Natural killer cell (primary cell): ENCODE data around the gene INSRR. TPM values are rescaled to one million over a fixed set of nuclear protein-coding genes. Genes with fewer than 3 reads are reported as not detected.
A peak's percentile ranks its signal among the peaks of the same experiment; 100 is the strongest.

ENCODE experiments used
- ATAC-seq, 3 donors: fragments of 150-1000 bp in 2 of 3; fragments of 200-7000 bp in 1 of 3; cut with Tn5 transposase; 1 replicate in 1 of 3; 2 replicates in 2 of 3; pipeline ENCODE4 v1.10.0; 2021; ENCODE audit warnings: mild to moderate bottlenecking in 2 of 3, moderate library complexity in 2 of 3
- DNase-seq, 2 donors: peaks; one replicate each; pipeline versions ENCODE4 v3.0.0 to v3.0.0-alpha.2; 2013 to 2021; ENCODE audit warnings: mixed read lengths in 1 of 2
- H3K27ac ChIP-seq: one replicate; pipeline ENCODE4 v1.5.1; 2013; ENCODE audit warnings: mild to moderate bottlenecking, low read length
- H3K27me3 ChIP-seq: one replicate; pipeline ENCODE4 v1.6.1; 2013; ENCODE audit warnings: low read length; ENCODE audit not compliant: control insufficient read depth, insufficient read depth
- H3K36me3 ChIP-seq: one replicate; pipeline ENCODE4 v1.6.1; 2013; ENCODE audit warnings: low read length; ENCODE audit not compliant: control insufficient read depth, insufficient read depth
- H3K4me1 ChIP-seq: one replicate; pipeline ENCODE4 v1.6.1; 2013; ENCODE audit warnings: low read length; ENCODE audit not compliant: control insufficient read depth, insufficient read depth
- H3K4me3 ChIP-seq: one replicate; pipeline ENCODE4 v1.5.1; 2013; ENCODE audit warnings: low read length
- H3K9me3 ChIP-seq: one replicate; pipeline ENCODE4 v1.6.1; 2013; ENCODE audit warnings: low read length; ENCODE audit not compliant: control insufficient read depth, insufficient read depth
- H3K27ac Mint-ChIP-seq, 2 donors: one replicate each; pipeline ENCODE4 v1.8.0; 2022; ENCODE audit warnings: mild to moderate bottlenecking in 2 of 2, mixed read lengths in 2 of 2, moderate library complexity in 1 of 2
- H3K27me3 Mint-ChIP-seq, 2 donors: one replicate each; pipeline ENCODE4 v1.8.0; 2022; ENCODE audit warnings: low read depth in 2 of 2, mixed read lengths in 2 of 2
- H3K36me3 Mint-ChIP-seq: one replicate; pipeline ENCODE4 v1.8.0; 2022; ENCODE audit warnings: mixed read lengths
- H3K4me1 Mint-ChIP-seq, 2 donors: one replicate each; pipeline ENCODE4 v1.8.0; 2022; ENCODE audit warnings: mixed read lengths in 2 of 2
- H3K4me3 Mint-ChIP-seq: one replicate; pipeline ENCODE4 v1.8.0; 2022; ENCODE audit warnings: mild to moderate bottlenecking, moderate library complexity, mixed read lengths
- H3K9me3 Mint-ChIP-seq, 2 donors: one replicate each; pipeline ENCODE4 v1.8.0; 2022; ENCODE audit warnings: mixed read lengths in 2 of 2
- WGBS: methylation state at CpG from one replicate; pipeline ENCODE4 v1.1.7; 2013; ENCODE audit warnings: missing lambda C conversion rate; ENCODE audit not compliant: insufficient coverage; 5-methylcytosine and 5-hydroxymethylcytosine counted together
- intact Hi-C: fragments of 100-400 bp; cut with micrococcal nuclease; formaldehyde crosslinking; loops from one replicate; pipeline ENCODE4 v1.14.2; 2022
- total RNA-seq, 4 donors: library from RNA; stranded (reverse); fragments of 120-200 nt in 1 of 4; gene quantifications; one replicate each; pipeline versions ENCODE4 v1.2.3 to v1.2.4, GENCODE V29; 2013 to 2022
- TF ChIP-seq, protein P1 (sequence below): fragments of 200-600 bp; IDR thresholded peaks from one replicate; pipeline ENCODE4 v1.8.0; 2022; ENCODE audit warnings: antibody characterized with exemption

The INSRR gene
- total RNA-seq, 3 donors from 2014 or later (not counting 1 experiment from before 2014, with no cell fraction given), result 0.10 to 0.18 (median 0.14) TPM

DNA sequence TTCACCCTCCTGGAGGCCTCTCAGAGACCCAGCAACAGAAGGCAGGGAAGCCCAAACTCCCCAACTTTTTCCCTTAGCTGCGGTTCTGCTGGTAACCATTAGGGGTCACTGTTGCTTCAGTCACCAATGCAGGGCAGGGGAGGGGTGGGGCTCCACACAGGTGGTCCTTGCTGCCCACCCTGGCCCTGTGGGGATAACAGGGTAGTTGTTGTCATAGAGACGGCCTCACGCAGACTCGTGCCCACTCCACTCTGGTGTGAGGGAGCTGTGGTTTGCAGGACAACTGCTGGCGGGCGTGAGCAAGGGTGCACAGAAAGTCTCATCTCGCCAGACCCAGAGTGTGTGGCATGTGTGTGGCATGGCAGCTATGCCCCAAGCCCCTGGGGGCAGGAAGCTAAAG is 19.9 kb downstream of the INSRR start:
- peaks cover 10% of the 10 kb centered on the region for H3K4me1 ChIP-seq
- Mint-ChIP-seq H3K9me3 (no peaks in the 10 kb centered on the region), H3K4me3 (no peak overlapping the region), H3K4me1 (peaks cover 9 to 32% of the 10 kb centered on the region in 2 donors), H3K27me3 (peaks cover 12 to 25% of the 10 kb centered on the region in 2 donors), H3K27ac (peak overlapping the region in 1 of 2 donors; percentile 81), H3K36me3 (no peaks in the 10 kb centered on the region)
- ATAC-seq (peak; percentile 65 to 79 (median 75)), DNase-seq (peak; percentile 52 to 76)
- 15% methylated on average over 7 of the region's 7 CpGs for WGBS
- no peaks in the 10 kb centered on the region for H3K36me3 ChIP-seq
- TF ChIP-seq, protein P1, sequence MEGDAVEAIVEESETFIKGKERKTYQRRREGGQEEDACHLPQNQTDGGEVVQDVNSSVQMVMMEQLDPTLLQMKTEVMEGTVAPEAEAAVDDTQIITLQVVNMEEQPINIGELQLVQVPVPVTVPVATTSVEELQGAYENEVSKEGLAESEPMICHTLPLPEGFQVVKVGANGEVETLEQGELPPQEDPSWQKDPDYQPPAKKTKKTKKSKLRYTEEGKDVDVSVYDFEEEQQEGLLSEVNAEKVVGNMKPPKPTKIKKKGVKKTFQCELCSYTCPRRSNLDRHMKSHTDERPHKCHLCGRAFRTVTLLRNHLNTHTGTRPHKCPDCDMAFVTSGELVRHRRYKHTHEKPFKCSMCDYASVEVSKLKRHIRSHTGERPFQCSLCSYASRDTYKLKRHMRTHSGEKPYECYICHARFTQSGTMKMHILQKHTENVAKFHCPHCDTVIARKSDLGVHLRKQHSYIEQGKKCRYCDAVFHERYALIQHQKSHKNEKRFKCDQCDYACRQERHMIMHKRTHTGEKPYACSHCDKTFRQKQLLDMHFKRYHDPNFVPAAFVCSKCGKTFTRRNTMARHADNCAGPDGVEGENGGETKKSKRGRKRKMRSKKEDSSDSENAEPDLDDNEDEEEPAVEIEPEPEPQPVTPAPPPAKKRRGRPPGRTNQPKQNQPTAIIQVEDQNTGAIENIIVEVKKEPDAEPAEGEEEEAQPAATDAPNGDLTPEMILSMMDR, result peak; percentile 91
- peaks cover 10% of the 10 kb centered on the region for H3K27me3 ChIP-seq
- no peaks in the 10 kb centered on the region for H3K9me3 ChIP-seq
- H3K27ac ChIP-seq, result no peak overlapping the region
- no peak overlapping the region for H3K4me3 ChIP-seq
- intact Hi-C loops, result loop anchor here (2.0 to 5.0 kb wide), 4 partner anchors 22 to 52 kb away; partner anchors contain the start of genes NTRK1 and SH2D2A

DNA sequence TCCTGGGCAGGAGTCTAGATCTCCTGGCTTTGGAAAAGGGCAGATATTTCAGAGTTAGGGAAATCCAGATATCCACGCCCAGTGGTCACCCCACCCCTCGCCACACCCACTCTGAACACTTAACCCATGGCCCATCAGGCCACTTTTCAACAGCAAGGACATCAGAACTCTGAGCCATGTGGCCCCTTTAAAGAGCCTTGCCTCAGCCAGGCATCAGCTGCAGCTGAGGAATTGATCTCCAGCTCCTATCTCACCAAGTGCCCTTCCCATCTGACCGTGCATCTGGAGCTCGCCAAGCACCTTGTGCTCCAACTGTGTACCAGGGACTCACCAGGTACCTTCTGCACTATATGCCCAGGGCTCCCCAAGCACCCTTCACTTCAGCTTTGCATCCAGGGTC is 22.0 kb downstream of the INSRR start:
- TF ChIP-seq, protein P1, result no peak
- intact Hi-C loops, result loop anchor here (5.0 kb wide), 1 partner anchor 35 kb away; no protein-coding TSS in a partner anchor
- no peaks in the 10 kb centered on the region for H3K36me3 Mint-ChIP-seq
- Histone ChIP-seq H3K36me3 (no peaks in the 10 kb centered on the region), H3K27me3 (peaks cover 2% of the 10 kb centered on the region), H3K27ac (no peak overlapping the region), H3K4me1 (peaks cover 10% of the 10 kb centered on the region), H3K4me3 (no peak overlapping the region), H3K9me3 (no peaks in the 10 kb centered on the region)
- 93% methylated on average over 4 of the region's 4 CpGs for WGBS
- peaks cover 0 to 13% of the 10 kb centered on the region in 2 donors for H3K27me3 Mint-ChIP-seq
- H3K9me3 Mint-ChIP-seq, result no peaks in the 10 kb centered on the region
- peaks cover 9 to 35% of the 10 kb centered on the region in 2 donors for H3K4me1 Mint-ChIP-seq
- peak overlapping the region in 1 of 2 donors; percentile 36 for H3K27ac Mint-ChIP-seq
- ATAC-seq (no peak), DNase-seq (no peak)
- H3K4me3 Mint-ChIP-seq, result no peak overlapping the region

DNA sequence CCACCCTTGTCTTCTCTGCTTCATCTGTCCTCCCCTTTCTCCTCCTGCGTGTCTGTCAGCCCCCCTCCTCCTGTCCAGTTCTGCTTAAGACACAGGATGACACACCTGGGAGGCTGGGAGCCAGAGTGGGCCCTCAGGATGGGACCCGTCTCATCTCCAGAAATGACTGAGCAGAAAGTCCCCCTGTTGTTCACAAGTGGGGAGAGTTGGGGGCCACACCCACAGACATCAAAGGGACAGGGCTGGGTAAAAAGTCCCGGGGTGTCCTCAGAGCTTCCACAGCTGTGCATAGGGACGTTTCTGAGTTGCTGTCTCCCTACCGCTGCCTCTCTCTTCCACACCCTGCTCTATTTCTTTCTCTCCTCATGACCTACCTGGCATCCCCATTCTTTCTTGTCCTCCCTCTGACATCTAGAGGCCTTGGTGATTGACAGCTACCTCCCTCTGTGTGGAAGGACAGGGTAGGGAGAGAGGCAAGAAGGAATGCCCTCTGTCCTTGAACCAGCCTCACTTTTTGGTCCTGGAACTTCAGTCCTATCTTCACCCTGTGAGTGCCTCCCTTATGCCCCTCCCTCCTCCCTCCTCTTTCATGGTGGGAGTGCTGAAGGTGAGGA is 22.8 kb downstream of the INSRR start:
- WGBS, result 56% methylated on average over 5 of the region's 5 CpGs
- intact Hi-C loops, result loop anchor here (5.0 kb wide), 1 partner anchor 36 kb away; no protein-coding TSS in a partner anchor
- Histone ChIP-seq H3K9me3 (no peaks in the 10 kb centered on the region), H3K36me3 (no peaks in the 10 kb centered on the region), H3K4me1 (peaks cover 10% of the 10 kb centered on the region), H3K4me3 (no peak overlapping the region), H3K27me3 (no peaks in the 10 kb centered on the region), H3K27ac (no peak overlapping the region)
- peaks cover 9 to 39% of the 10 kb centered on the region in 2 donors for H3K4me1 Mint-ChIP-seq
- no peaks in the 10 kb centered on the region for H3K36me3 Mint-ChIP-seq
- no peaks in the 10 kb centered on the region for H3K9me3 Mint-ChIP-seq
- ATAC-seq, result peak; percentile 36 to 63 (median 59)
- TF ChIP-seq, protein P1, result no peak
- no peak overlapping the region for H3K4me3 Mint-ChIP-seq
- H3K27me3 Mint-ChIP-seq, result peaks cover 0 to 13% of the 10 kb centered on the region in 2 donors
- peak overlapping the region; percentile 8 to 66 for H3K27ac Mint-ChIP-seq
- peak in 1 of 2 donors; percentile 62 for DNase-seq
